Hepatocyte (in vitro differentiated cells): ENCODE measurements around the gene EXOC4.

Experiments used
- EZH2 ChIP-seq: fragments of 200-600 bp; sonication (generic); IDR thresholded peaks from 2 replicates; pipeline ENCODE4 v1.6.1; 2016; ENCODE audit warnings: antibody characterized with exemption, mild to moderate bottlenecking, borderline replicate concordance
- TF ChIP-seq, protein P1 (sequence below): fragments of 200-600 bp; sonication (generic); IDR thresholded peaks from 2 replicates; pipeline ENCODE4 v1.5.1; 2016; ENCODE audit warnings: antibody characterized with exemption, mild to moderate bottlenecking; ENCODE audit not compliant: poor library complexity

DNA sequence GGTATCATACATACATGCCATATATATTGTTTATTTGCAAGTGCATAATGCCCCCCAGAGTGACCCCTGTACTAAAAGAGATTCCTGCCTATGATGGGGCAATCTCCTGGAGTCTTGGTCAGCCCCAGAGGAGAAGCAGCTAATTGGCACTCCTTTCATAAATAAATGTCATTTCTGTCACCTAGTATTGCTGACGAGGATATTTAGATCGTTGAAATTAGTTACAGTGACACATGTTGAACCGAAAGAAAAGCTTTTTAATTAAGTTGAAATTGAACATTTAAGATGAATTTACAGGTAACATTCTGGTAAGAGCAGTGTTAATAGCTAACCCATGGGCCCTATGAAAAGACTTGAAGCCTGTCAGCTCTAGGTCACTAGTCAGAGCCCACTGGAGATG is 663.7 kb downstream of the EXOC4 start:
- TF ChIP-seq, protein P1, sequence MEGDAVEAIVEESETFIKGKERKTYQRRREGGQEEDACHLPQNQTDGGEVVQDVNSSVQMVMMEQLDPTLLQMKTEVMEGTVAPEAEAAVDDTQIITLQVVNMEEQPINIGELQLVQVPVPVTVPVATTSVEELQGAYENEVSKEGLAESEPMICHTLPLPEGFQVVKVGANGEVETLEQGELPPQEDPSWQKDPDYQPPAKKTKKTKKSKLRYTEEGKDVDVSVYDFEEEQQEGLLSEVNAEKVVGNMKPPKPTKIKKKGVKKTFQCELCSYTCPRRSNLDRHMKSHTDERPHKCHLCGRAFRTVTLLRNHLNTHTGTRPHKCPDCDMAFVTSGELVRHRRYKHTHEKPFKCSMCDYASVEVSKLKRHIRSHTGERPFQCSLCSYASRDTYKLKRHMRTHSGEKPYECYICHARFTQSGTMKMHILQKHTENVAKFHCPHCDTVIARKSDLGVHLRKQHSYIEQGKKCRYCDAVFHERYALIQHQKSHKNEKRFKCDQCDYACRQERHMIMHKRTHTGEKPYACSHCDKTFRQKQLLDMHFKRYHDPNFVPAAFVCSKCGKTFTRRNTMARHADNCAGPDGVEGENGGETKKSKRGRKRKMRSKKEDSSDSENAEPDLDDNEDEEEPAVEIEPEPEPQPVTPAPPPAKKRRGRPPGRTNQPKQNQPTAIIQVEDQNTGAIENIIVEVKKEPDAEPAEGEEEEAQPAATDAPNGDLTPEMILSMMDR: no peak
- no peak for TF ChIP-seq EZH2
